H1 (cell line): Measurements from ENCODE around the gene TRAPPC2L.

ENCODE experiments used
- CTCF ChIP-seq, 3 experiments: IDR thresholded peaks; 1 replicate in 2 of 3; 2 replicates in 1 of 3; pipeline versions ENCODE4 v1.5.1 to v1.6.1; 2011; ENCODE audit warnings: low read length in 3 of 3, mild to moderate bottlenecking in 3 of 3, inconsistent platforms in 2 of 3, low read depth in 1 of 3, moderate library complexity in 1 of 3; ENCODE audit not compliant: insufficient read depth in 1 of 3; ENCODE audit errors: control extremely low read depth in 1 of 3
- KDM1A ChIP-seq: fragments of 200-600, 300-600 bp; sonication (generic); IDR thresholded peaks from 2 replicates; pipeline ENCODE4 v1.7.1; 2016; ENCODE audit warnings: mild to moderate bottlenecking, low read length, borderline replicate concordance

- TF ChIP-seq CTCF (IDR thresholded peaks at IDR 0.05; ENCODE audit: control extremely low read depth in 1 of 3, insufficient read depth in 1 of 3, low read depth in 1 of 3, low read length in 3 of 3) (no peak), KDM1A (no peak)
Measured at GRCh38 chr16:88896238-88897070, 39.5 kb downstream of the TRAPPC2L start.
